GM15510 (cell line): ENCODE data around the gene LPP.

Source experiments
- POLR2A ChIP-seq: IDR thresholded peaks from 3 replicates; pipeline ENCODE4 v1.6.1; 2011; ENCODE audit warnings: borderline replicate concordance; ENCODE audit not compliant: insufficient read length; ENCODE audit errors: extremely low read depth

LPP gene

GRCh38 chr3:188529228-188529627, 375.3 kb downstream of the LPP start:
- TF ChIP-seq POLR2A: no peak

- TF ChIP-seq POLR2A: no peak
These were observed 376.3 kb downstream of the LPP start for GRCh38 chr3:188530226-188530625.

GRCh38 chr3:188531210-188531609, 377.3 kb downstream of the LPP start:
- no peak for TF ChIP-seq POLR2A

- no peak for TF ChIP-seq POLR2A
These were observed 379.2 kb downstream of the LPP start for GRCh38 chr3:188533172-188533571.

GRCh38 chr3:188533612-188534357, 379.8 kb downstream of the LPP start:
- TF ChIP-seq POLR2A: no peak

- no peak for TF ChIP-seq POLR2A
These were observed 380.7 kb downstream of the LPP start for GRCh38 chr3:188534633-188535032.

- TF ChIP-seq POLR2A: no peak
These were observed 383.6 kb downstream of the LPP start for GRCh38 chr3:188537606-188538005.

GRCh38 chr3:188539037-188539436, 385.1 kb downstream of the LPP start:
- no peak for TF ChIP-seq POLR2A

- TF ChIP-seq POLR2A: no peak
These were observed 385.8 kb downstream of the LPP start for GRCh38 chr3:188539631-188540194.

GRCh38 chr3:188542196-188542595, 388.2 kb downstream of the LPP start:
- no peak for TF ChIP-seq POLR2A

- no peak for TF ChIP-seq POLR2A
These were observed 390.1 kb downstream of the LPP start for GRCh38 chr3:188544012-188544411.

GRCh38 chr3:188546835-188547670, 393.1 kb downstream of the LPP start:
- TF ChIP-seq POLR2A: no peak

GRCh38 chr3:188553569-188553968, 399.6 kb downstream of the LPP start:
- TF ChIP-seq POLR2A: no peak

GRCh38 chr3:188554404-188554803, 400.4 kb downstream of the LPP start:
- TF ChIP-seq POLR2A: no peak

GRCh38 chr3:188557235-188557634, 403.3 kb downstream of the LPP start:
- TF ChIP-seq POLR2A: no peak
